SKM-1 treated with dmso at 0.1 percent for 144 hours (cell line): ENCODE data around the gene TENM3.
"Not testable (repeated sequence)": the region's sequence is repeated elsewhere in the genome, so short reads cannot be mapped to it uniquely, and the experiment has no call there.

Experiments used
- DNase-seq: peaks from one replicate; lab custom pipeline; 2025; ENCODE audit not compliant: unreplicated experiment; lab: John Stamatoyannopoulos, UW

Gene TENM3

GRCh38 chr4:182243204-182243603 is at the start of gene TENM3:
TENM3 (plus strand) TSS chr4:182243402; CDS start chr4:182324021, 80,619 bp downstream.
- not testable (repeated sequence) for DNase-seq

GRCh38 chr4:182194091-182194824 is 48.9 kb upstream of the TENM3 start:
- no peak for DNase-seq

- DNase-seq = no peak
These were observed 45.6 kb upstream of the TENM3 start for GRCh38 chr4:182197611-182198010.

GRCh38 chr4:182201871-182202270 is 41.3 kb upstream of the TENM3 start:
- DNase-seq = no peak

- DNase-seq = no peak
These were observed 40.6 kb upstream of the TENM3 start for GRCh38 chr4:182202650-182203049.

- DNase-seq = no peak
These were observed 39.3 kb upstream of the TENM3 start for GRCh38 chr4:182203872-182204411.

GRCh38 chr4:182205306-182205705 is 37.9 kb upstream of the TENM3 start:
- no peak for DNase-seq

- no peak for DNase-seq
These were observed 36.9 kb upstream of the TENM3 start for GRCh38 chr4:182206266-182206665.

GRCh38 chr4:182206916-182207315 is 36.3 kb upstream of the TENM3 start:
- no peak for DNase-seq

- no peak for DNase-seq
These were observed 35.3 kb upstream of the TENM3 start for GRCh38 chr4:182207830-182208396.

GRCh38 chr4:182208526-182209050 is 34.6 kb upstream of the TENM3 start:
- DNase-seq = no peak

GRCh38 chr4:182212211-182212761 is 30.9 kb upstream of the TENM3 start:
- no peak for DNase-seq

GRCh38 chr4:182213004-182213403 is 30.2 kb upstream of the TENM3 start:
- DNase-seq = no peak

- DNase-seq = no peak
These were observed 28.1 kb upstream of the TENM3 start for GRCh38 chr4:182215148-182215547.

GRCh38 chr4:182216005-182216404 is 27.2 kb upstream of the TENM3 start:
- no peak for DNase-seq

- DNase-seq = no peak
These were observed 23.7 kb upstream of the TENM3 start for GRCh38 chr4:182219411-182220056.

- no peak for DNase-seq
These were observed 21.2 kb upstream of the TENM3 start for GRCh38 chr4:182221987-182222386.

GRCh38 chr4:182222766-182223165 is 20.4 kb upstream of the TENM3 start:
- no peak for DNase-seq

GRCh38 chr4:182223708-182224107 is 19.5 kb upstream of the TENM3 start:
- DNase-seq = no peak

- no peak for DNase-seq
These were observed 18.9 kb upstream of the TENM3 start for GRCh38 chr4:182224192-182224850.

- no peak for DNase-seq
These were observed 17.8 kb upstream of the TENM3 start for GRCh38 chr4:182225257-182225852.
